Vagina (tissue), 2 donors: ENCODE measurements around the gene ADPRHL1.

Source experiments
- CTCF ChIP-seq, 3 experiments: fragments of 450-650 bp in 2 of 3; fragments of 200-600 bp in 1 of 3; sonication (generic) in 1 of 3; IDR thresholded peaks; one replicate each; pipeline ENCODE4 v1.5.1; 2017 to 2019; ENCODE audit warnings: antibody characterized with exemption in 3 of 3, mild to moderate bottlenecking in 2 of 3, moderate library complexity in 2 of 3
- POLR2AphosphoS5 ChIP-seq, 2 donors: sonication (generic); formaldehyde crosslinking; IDR thresholded peaks; one replicate each; pipeline ENCODE4 v1.9.0; 2017; ENCODE audit warnings: antibody characterized with exemption in 2 of 2, mild to moderate bottlenecking in 2 of 2, low read depth in 1 of 2; ENCODE audit not compliant: insufficient read depth in 1 of 2

- TF ChIP-seq CTCF (IDR thresholded peaks at IDR 0.05): no peak
- no peak for TF ChIP-seq POLR2AphosphoS5 (IDR thresholded peaks at IDR 0.05; ENCODE audit: insufficient read depth in 1 of 2, low read depth in 1 of 2)
Observed at GRCh38 chr13:113398963-113399754, 54.1 kb downstream of the ADPRHL1 start.
